Activated T-cell treated with anti-CD3 and anti-CD28 coated beads, Interleukin-2, amount 50 U/mL, for 24 hours (primary cell): ENCODE results near the gene SYT9.

Source experiments
- DNase-seq: peaks from one replicate; pipeline ENCODE4 v3.0.0-alpha.2; 2020
- H3K27ac Mint-ChIP-seq: 2 replicates; pipeline ENCODE4 v1.8.0; 2020; ENCODE audit warnings: mild to moderate bottlenecking, mixed read lengths
- H3K27me3 Mint-ChIP-seq: 2 replicates; pipeline ENCODE4 v1.8.0; 2020; ENCODE audit warnings: mixed read lengths
- H3K36me3 Mint-ChIP-seq: 2 replicates; pipeline ENCODE4 v1.8.0; 2020; ENCODE audit warnings: low read depth, mixed read lengths
- H3K4me1 Mint-ChIP-seq: 2 replicates; pipeline ENCODE4 v1.8.0; 2020; ENCODE audit warnings: low read depth, mixed read lengths
- H3K4me3 Mint-ChIP-seq: 2 replicates; pipeline ENCODE4 v1.8.0; 2020; ENCODE audit warnings: mild to moderate bottlenecking, moderate library complexity, mixed read lengths
- H3K9me3 Mint-ChIP-seq: 2 replicates; pipeline ENCODE4 v1.8.0; 2020; ENCODE audit warnings: mixed read lengths

SYT9 gene

GRCh38 chr11:7291100-7291829 is 39.6 kb downstream of the SYT9 start:
- Mint-ChIP-seq H3K9me3 (peaks cover 6% of the 10 kb centered on the region), H3K27ac (no peak overlapping the region), H3K4me1 (no peaks in the 10 kb centered on the region), H3K36me3 (no peaks in the 10 kb centered on the region), H3K4me3 (no peak overlapping the region), H3K27me3 (peaks cover 15% of the 10 kb centered on the region)
- DNase-seq: no peak

GRCh38 chr11:7292922-7293321 is 41.2 kb downstream of the SYT9 start:
- Mint-ChIP-seq H3K4me3 (no peak overlapping the region), H3K36me3 (no peaks in the 10 kb centered on the region), H3K27me3 (peaks cover 10% of the 10 kb centered on the region), H3K4me1 (no peaks in the 10 kb centered on the region), H3K27ac (no peak overlapping the region), H3K9me3 (no peaks in the 10 kb centered on the region)
- DNase-seq: no peak

GRCh38 chr11:7299393-7299792 is 47.7 kb downstream of the SYT9 start:
- H3K36me3 Mint-ChIP-seq: no peaks in the 10 kb centered on the region
- H3K4me1 Mint-ChIP-seq: no peaks in the 10 kb centered on the region
- no peak overlapping the region for H3K4me3 Mint-ChIP-seq
- H3K27me3 Mint-ChIP-seq: peaks cover 18% of the 10 kb centered on the region
- no peaks in the 10 kb centered on the region for H3K9me3 Mint-ChIP-seq
- DNase-seq: no peak
- no peak overlapping the region for H3K27ac Mint-ChIP-seq

GRCh38 chr11:7300281-7300680 is 48.6 kb downstream of the SYT9 start:
- H3K9me3 Mint-ChIP-seq: no peaks in the 10 kb centered on the region
- no peaks in the 10 kb centered on the region for H3K4me1 Mint-ChIP-seq
- peaks cover 18% of the 10 kb centered on the region for H3K27me3 Mint-ChIP-seq
- H3K27ac Mint-ChIP-seq: no peak overlapping the region
- no peaks in the 10 kb centered on the region for H3K36me3 Mint-ChIP-seq
- no peak overlapping the region for H3K4me3 Mint-ChIP-seq
- DNase-seq: no peak

- Mint-ChIP-seq H3K4me3 (no peak overlapping the region), H3K9me3 (no peaks in the 10 kb centered on the region), H3K27me3 (peaks cover 18% of the 10 kb centered on the region), H3K36me3 (no peaks in the 10 kb centered on the region), H3K27ac (no peak overlapping the region), H3K4me1 (no peaks in the 10 kb centered on the region)
- no peak for DNase-seq
Observed at GRCh38 chr11:7303146-7303545, 51.4 kb downstream of the SYT9 start.

GRCh38 chr11:7306900-7307299 is 55.2 kb downstream of the SYT9 start:
- Mint-ChIP-seq H3K36me3 (no peaks in the 10 kb centered on the region), H3K4me3 (no peak overlapping the region), H3K4me1 (no peaks in the 10 kb centered on the region), H3K9me3 (no peaks in the 10 kb centered on the region), H3K27me3 (peaks cover 12% of the 10 kb centered on the region), H3K27ac (no peak overlapping the region)
- DNase-seq: no peak

GRCh38 chr11:7307836-7308235 is 56.1 kb downstream of the SYT9 start:
- no peak for DNase-seq
- H3K4me1 Mint-ChIP-seq: no peaks in the 10 kb centered on the region
- H3K36me3 Mint-ChIP-seq: no peaks in the 10 kb centered on the region
- H3K27me3 Mint-ChIP-seq: peaks cover 14% of the 10 kb centered on the region
- no peak overlapping the region for H3K4me3 Mint-ChIP-seq
- no peaks in the 10 kb centered on the region for H3K9me3 Mint-ChIP-seq
- H3K27ac Mint-ChIP-seq: no peak overlapping the region

- Mint-ChIP-seq H3K27ac (no peak overlapping the region), H3K4me1 (no peaks in the 10 kb centered on the region), H3K36me3 (no peaks in the 10 kb centered on the region), H3K27me3 (peaks cover 8% of the 10 kb centered on the region), H3K9me3 (peaks cover 3% of the 10 kb centered on the region), H3K4me3 (no peak overlapping the region)
- DNase-seq: no peak
Observed at GRCh38 chr11:7311903-7312302, 60.2 kb downstream of the SYT9 start.

- no peak for DNase-seq
- peaks cover 3% of the 10 kb centered on the region for H3K9me3 Mint-ChIP-seq
- H3K36me3 Mint-ChIP-seq: no peaks in the 10 kb centered on the region
- no peak overlapping the region for H3K4me3 Mint-ChIP-seq
- H3K4me1 Mint-ChIP-seq: no peaks in the 10 kb centered on the region
- peaks cover 15% of the 10 kb centered on the region for H3K27me3 Mint-ChIP-seq
- H3K27ac Mint-ChIP-seq: no peak overlapping the region
Observed at GRCh38 chr11:7314811-7315604, 63.3 kb downstream of the SYT9 start.

GRCh38 chr11:7319501-7319900 is 67.8 kb downstream of the SYT9 start:
- no peaks in the 10 kb centered on the region for H3K36me3 Mint-ChIP-seq
- no peak overlapping the region for H3K27ac Mint-ChIP-seq
- H3K27me3 Mint-ChIP-seq: peaks cover 21% of the 10 kb centered on the region
- H3K4me1 Mint-ChIP-seq: no peaks in the 10 kb centered on the region
- DNase-seq: no peak
- H3K9me3 Mint-ChIP-seq: peaks cover 3% of the 10 kb centered on the region
- H3K4me3 Mint-ChIP-seq: no peak overlapping the region

GRCh38 chr11:7320306-7320705 is 68.6 kb downstream of the SYT9 start:
- DNase-seq: no peak
- H3K4me1 Mint-ChIP-seq: no peaks in the 10 kb centered on the region
- no peaks in the 10 kb centered on the region for H3K36me3 Mint-ChIP-seq
- no peak overlapping the region for H3K27ac Mint-ChIP-seq
- peaks cover 21% of the 10 kb centered on the region for H3K27me3 Mint-ChIP-seq
- H3K4me3 Mint-ChIP-seq: no peak overlapping the region
- H3K9me3 Mint-ChIP-seq: peaks cover 3% of the 10 kb centered on the region

GRCh38 chr11:7321473-7322450 is 70.1 kb downstream of the SYT9 start:
- H3K36me3 Mint-ChIP-seq: no peaks in the 10 kb centered on the region
- no peak overlapping the region for H3K4me3 Mint-ChIP-seq
- no peaks in the 10 kb centered on the region for H3K4me1 Mint-ChIP-seq

GRCh38 chr11:7332451-7332850 is 80.7 kb downstream of the SYT9 start:
- DNase-seq: no peak
- Mint-ChIP-seq H3K4me1 (no peaks in the 10 kb centered on the region), H3K4me3 (no peak overlapping the region), H3K27me3 (peaks cover 6% of the 10 kb centered on the region), H3K9me3 (no peaks in the 10 kb centered on the region), H3K27ac (no peak overlapping the region), H3K36me3 (no peaks in the 10 kb centered on the region)

More at GRCh38 chr11:7321473-7322450, 70.1 kb downstream of the SYT9 start:
- Mint-ChIP-seq H3K27ac (no peak overlapping the region), H3K27me3 (peaks cover 21% of the 10 kb centered on the region), H3K9me3 (peaks cover under 1% of the 10 kb centered on the region)
- DNase-seq: no peak

- no peak overlapping the region for H3K4me3 Mint-ChIP-seq
- no peaks in the 10 kb centered on the region for H3K9me3 Mint-ChIP-seq
- peaks cover 6% of the 10 kb centered on the region for H3K27me3 Mint-ChIP-seq
- H3K36me3 Mint-ChIP-seq: no peaks in the 10 kb centered on the region
- H3K4me1 Mint-ChIP-seq: no peaks in the 10 kb centered on the region
- no peak overlapping the region for H3K27ac Mint-ChIP-seq
- no peak for DNase-seq
Observed at GRCh38 chr11:7332962-7333361, 81.3 kb downstream of the SYT9 start.
